H1 (cell line): ENCODE measurements around the gene BCO1. TPM values are rescaled to one million over a fixed set of nuclear protein-coding genes. Genes with fewer than 3 reads are reported as not detected.

ENCODE experiments used
- CTCF ChIA-PET: fragments of 300-600 bp; sonication (Branson Sonifier 250); formaldehyde crosslinking; loops from one replicate; lab custom pipeline; 2021; ENCODE audit not compliant: partially characterized antibody; lab: Charles Lee
- POLR2A ChIA-PET: fragments of 300-600 bp; sonication (Branson Sonifier 250); formaldehyde crosslinking; loops from one replicate; lab custom pipeline; 2021; ENCODE audit warnings: inconsistent platforms; ENCODE audit not compliant: partially characterized antibody; lab: Charles Lee
- DNase-seq, 2 experiments: peaks; one replicate each; pipeline versions ENCODE4 v3.0.0 to v3.0.0-alpha.2; 2010 to 2022; ENCODE audit warnings: low spot score in 2 of 2, low read depth in 1 of 2, mixed read lengths in 1 of 2
- FAIRE-seq: peaks from 2 replicates; lab custom pipeline; 2011; peaks lifted over from hg19 to GRCh38; lab: Jason Lieb, UNC
- H2AFZ ChIP-seq: 2 replicates; pipeline ENCODE4 v1.8.1; 2012; ENCODE audit warnings: low read length, inconsistent platforms
- H2AK5ac ChIP-seq: 2 replicates; pipeline ENCODE4 v1.6.1; 2013; ENCODE audit warnings: low read depth, low read length
- H2BK120ac ChIP-seq: replicated peaks from 2 replicates; pipeline ENCODE3; 2013; ENCODE audit warnings: low read depth, low read length, inconsistent platforms
- H2BK12ac ChIP-seq: 2 replicates; pipeline ENCODE4 v1.6.1; 2013; ENCODE audit warnings: low read depth, low read length
- H2BK15ac ChIP-seq: 2 replicates; pipeline ENCODE4 v1.6.1; 2013; ENCODE audit warnings: low read length
- H2BK20ac ChIP-seq: 2 replicates; pipeline ENCODE4 v1.6.1; 2013; ENCODE audit warnings: low read length
- H2BK5ac ChIP-seq: 2 replicates; pipeline ENCODE4 v1.6.1; 2013; ENCODE audit warnings: low read depth, low read length
- H3K14ac ChIP-seq: 2 replicates; pipeline ENCODE4 v1.6.1; 2013; ENCODE audit warnings: inconsistent platforms; ENCODE audit not compliant: insufficient read length
- H3K18ac ChIP-seq: 2 replicates; pipeline ENCODE4 v1.6.1; 2013; ENCODE audit warnings: low read length; ENCODE audit errors: extremely low read depth
- H3K23ac ChIP-seq: 2 replicates; pipeline ENCODE4 v1.6.1; 2013; ENCODE audit warnings: inconsistent platforms; ENCODE audit not compliant: insufficient read length
- H3K23me2 ChIP-seq: 2 replicates; pipeline ENCODE4 v1.6.1; 2013; ENCODE audit warnings: low read depth, low read length
- H3K27ac ChIP-seq: 2 replicates; pipeline ENCODE4 v1.6.1; 2011; ENCODE audit warnings: low read depth, low read length, inconsistent platforms
- H3K27me3 ChIP-seq, 4 experiments: replicated peaks in 1 of 4; 1 replicate in 1 of 4; 2 replicates in 3 of 4; pipeline versions ENCODE4 v1.6.1 to v1.8.1; 2011 to 2013; ENCODE audit warnings: low read length in 3 of 4, mild to moderate bottlenecking in 3 of 4, inconsistent platforms in 2 of 4, mixed read lengths in 2 of 4, moderate library complexity in 1 of 4; ENCODE audit not compliant: control insufficient read depth in 3 of 4, insufficient read depth in 3 of 4; ENCODE audit errors: extremely low read depth in 1 of 4
- H3K36me3 ChIP-seq, 4 experiments: 2 replicates each; pipeline versions ENCODE4 v1.6.1 to v1.8.1; 2011 to 2013; ENCODE audit warnings: mild to moderate bottlenecking in 4 of 4, low read length in 3 of 4, moderate library complexity in 2 of 4, control low read depth in 1 of 4, inconsistent platforms in 1 of 4; ENCODE audit not compliant: insufficient read depth in 4 of 4, control insufficient read depth in 2 of 4
- H3K4ac ChIP-seq: replicated peaks from 2 replicates; pipeline ENCODE3; 2013; ENCODE audit warnings: low read length, low read depth, mixed read lengths, inconsistent platforms; ENCODE audit not compliant: insufficient read length
- H3K4me1 ChIP-seq, 4 experiments: replicated peaks in 1 of 4; 1 replicate in 1 of 4; 2 replicates in 3 of 4; pipeline versions ENCODE4 v1.6.1 to v1.8.1; 2011 to 2013; ENCODE audit warnings: low read length in 3 of 4, inconsistent platforms in 2 of 4, mixed read lengths in 1 of 4; ENCODE audit not compliant: insufficient read depth in 4 of 4, control insufficient read depth in 3 of 4
- H3K4me2 ChIP-seq, 2 experiments: 2 replicates each; pipeline versions ENCODE4 v1.6.1 to v1.8.1; 2011 to 2013; ENCODE audit warnings: low read depth in 2 of 2, low read length in 2 of 2, control low read depth in 1 of 2, inconsistent platforms in 1 of 2, mild to moderate bottlenecking in 1 of 2; ENCODE audit not compliant: insufficient read depth in 1 of 2
- H3K4me3 ChIP-seq, 4 experiments: fragments of 200-600, 300-600 bp in 1 of 4; sonication (generic), shearing (Covaris generic), sonication (Bioruptor Twin) in 1 of 4; 2 replicates each; pipeline versions ENCODE4 v1.5.1 to v1.8.1; 2011 to 2016; ENCODE audit warnings: low read length in 4 of 4, low read depth in 3 of 4, control low read depth in 2 of 4, inconsistent platforms in 2 of 4, mild to moderate bottlenecking in 2 of 4, mixed read lengths in 1 of 4, moderate library complexity in 1 of 4; ENCODE audit not compliant: insufficient read depth in 2 of 4; ENCODE audit errors: extremely low read depth in 1 of 4
- H3K56ac ChIP-seq: replicated peaks from 2 replicates; pipeline ENCODE3; 2013; ENCODE audit warnings: low read depth, mild to moderate bottlenecking, mixed read lengths, low read length, inconsistent platforms; ENCODE audit not compliant: insufficient read length
- H3K79me1 ChIP-seq: 2 replicates; pipeline ENCODE4 v1.6.1; 2013; ENCODE audit warnings: low read depth, low read length, control low read depth
- H3K79me2 ChIP-seq, 2 experiments: 2 replicates each; pipeline versions ENCODE4 v1.6.1 to v1.8.1; 2012 to 2013; ENCODE audit warnings: low read length in 2 of 2, mild to moderate bottlenecking in 2 of 2, inconsistent platforms in 1 of 2; ENCODE audit not compliant: insufficient read depth in 2 of 2, control insufficient read depth in 1 of 2
- H3K9ac ChIP-seq, 4 experiments: replicated peaks in 1 of 4; 1 replicate in 1 of 4; 2 replicates in 3 of 4; pipeline versions ENCODE4 v1.6.1 to v1.8.1; 2011 to 2013; ENCODE audit warnings: low read depth in 3 of 4, low read length in 3 of 4, control low read depth in 2 of 4, mild to moderate bottlenecking in 2 of 4, moderate library complexity in 2 of 4, inconsistent platforms in 1 of 4; ENCODE audit errors: extremely low read depth in 1 of 4
- H3K9me3 ChIP-seq, 2 experiments: 2 replicates each; pipeline versions ENCODE4 v1.6.1 to v1.8.1; 2012 to 2013; ENCODE audit warnings: mild to moderate bottlenecking in 2 of 2, moderate library complexity in 2 of 2, control low read depth in 1 of 2, inconsistent platforms in 1 of 2, low read depth in 1 of 2, low read length in 1 of 2, mixed read lengths in 1 of 2; ENCODE audit not compliant: insufficient read depth in 2 of 2
- H4K20me1 ChIP-seq, 2 experiments: replicated peaks in 1 of 2; 2 replicates each; pipeline versions ENCODE3 to v1.8.1; 2011 to 2013; ENCODE audit warnings: inconsistent platforms in 2 of 2, low read length in 2 of 2, mild to moderate bottlenecking in 1 of 2; ENCODE audit not compliant: insufficient read depth in 2 of 2, control insufficient read depth in 1 of 2
- H4K5ac ChIP-seq: 2 replicates; pipeline ENCODE4 v1.6.1; 2013; ENCODE audit warnings: low read length, low read depth, mixed read lengths, inconsistent platforms; ENCODE audit not compliant: insufficient read length
- H4K8ac ChIP-seq: 2 replicates; pipeline ENCODE4 v1.8.0; 2013; ENCODE audit warnings: mild to moderate bottlenecking, moderate library complexity, low read length, inconsistent platforms; ENCODE audit not compliant: insufficient read depth; ENCODE audit errors: extremely low read depth
- H4K91ac ChIP-seq: replicated peaks from 2 replicates; pipeline ENCODE3; 2013; ENCODE audit warnings: low read length, mixed read lengths, inconsistent platforms; ENCODE audit not compliant: insufficient read length
- CHD1 ChIP-seq: IDR thresholded peaks from 2 replicates; pipeline ENCODE4 v1.6.1; 2012; ENCODE audit warnings: low read depth, low read length, improper control_type of control experiment
- KDM1A ChIP-seq: fragments of 200-600, 300-600 bp; sonication (generic); IDR thresholded peaks from 2 replicates; pipeline ENCODE4 v1.7.1; 2016; ENCODE audit warnings: mild to moderate bottlenecking, low read length, borderline replicate concordance
- MAFK ChIP-seq: IDR thresholded peaks from 2 replicates; pipeline ENCODE4 v1.6.1; 2012; ENCODE audit warnings: low read depth, mild to moderate bottlenecking, improper control_type of control experiment, low read length
- RAD21 ChIP-seq, 2 experiments: IDR thresholded peaks in 1 of 2; conservative IDR thresholded peaks in 1 of 2; 2 replicates each; pipeline ENCODE4 v1.6.1; 2011; ENCODE audit warnings: low read depth in 2 of 2, low read length in 2 of 2, improper control_type of control experiment in 1 of 2, inconsistent platforms in 1 of 2, mild to moderate bottlenecking in 1 of 2, moderate library complexity in 1 of 2
- SP4 ChIP-seq: IDR thresholded peaks from 2 replicates; pipeline ENCODE4 v1.6.1; 2012; ENCODE audit warnings: low read length, inconsistent platforms
- USF2 ChIP-seq: IDR thresholded peaks from 2 replicates; pipeline ENCODE4 v1.6.1; 2011; ENCODE audit warnings: low read length, improper control_type of control experiment
- WGBS, 2 experiments: shearing (Covaris generic) in 1 of 2; methylation state at CpG; one replicate each; pipeline versions ENCODE4 v1.1.6 to v1.1.7; 2013 to 2015; ENCODE audit warnings: low lambda C conversion rate in 2 of 2, mixed read lengths in 2 of 2, inconsistent platforms in 1 of 2, low coverage in 1 of 2, missing lambda C conversion rate in 1 of 2; ENCODE audit not compliant: insufficient replicate concordance in 2 of 2, insufficient coverage in 1 of 2, insufficient read length in 1 of 2; ENCODE audit errors: extremely low coverage in 1 of 2, missing lambda C conversion rate in 1 of 2; 5-methylcytosine and 5-hydroxymethylcytosine counted together
- polyA plus RNA-seq, 7 experiments: library from polyadenylated mRNA; depleted of rRNA in 3 of 7; stranded (reverse) in 5 of 7; unstranded in 2 of 7; fragments of >200 nt in 5 of 7; fragments of 200-250 nt in 2 of 7; gene quantifications; 1 replicate in 5 of 7; 2 replicates in 1 of 7; 4 replicates in 1 of 7; pipeline versions ENCODE4 v1.2.1 to v1.2.3, GENCODE V29; 2011 to 2013; ENCODE audit warnings: missing spikeins in 2 of 7, mixed read lengths in 2 of 7
- total RNA-seq: library from RNA; stranded (reverse); fragmentation: NEBNext Ultra II Directional; extraction: Animal tissue kit (Norgen Biotek cat#: 25700); gene quantifications from 2 replicates; pipeline ENCODE4 v1.2.1, GENCODE V29; 2021

BCO1 gene
- total and polyA plus RNA-seq, 2 of the 8 experiments (the other 6 are each of a cell fraction or from before 2014, with no cell fraction given), result 0.21 TPM; not detected in 1

GRCh38 chr16:81329947-81330346 is 91.5 kb downstream of the BCO1 start:
- Histone ChIP-seq H3K23me2 (no peaks in the 10 kb centered on the region), H3K4ac (no peak overlapping the region), H3K4me1 (no peaks in the 10 kb centered on the region), H3K23ac (no peak overlapping the region), H2BK12ac (no peak overlapping the region), H3K79me1 (peaks cover 12% of the 10 kb centered on the region), H3K9ac (no peak overlapping the region), H2BK20ac (no peak overlapping the region), H3K18ac (no peak overlapping the region), H3K27ac (no peak overlapping the region), H3K14ac (no peak overlapping the region), H2AFZ (no peak overlapping the region), H3K79me2 (peaks cover 1 to 70% of the 10 kb centered on the region in 2 experiments), H4K20me1 (peaks cover 0 to 6% of the 10 kb centered on the region in 2 experiments), H3K4me2 (no peak overlapping the region), H3K27me3 (no peaks in the 10 kb centered on the region), H3K9me3 (no peaks in the 10 kb centered on the region), H4K5ac (no peak overlapping the region), H3K56ac (no peak overlapping the region), H2BK120ac (no peak overlapping the region), H3K36me3 (no peaks in the 10 kb centered on the region), H2AK5ac (no peak overlapping the region), H4K8ac (no peak overlapping the region), H2BK5ac (no peak overlapping the region), H4K91ac (no peak overlapping the region), H3K4me3 (no peak overlapping the region), H2BK15ac (no peak overlapping the region)
- FAIRE-seq (no peak), DNase-seq (no peak)
- ChIA-PET POLR2A (interaction anchor here (0.7 kb wide), 1 partner anchor 15 kb away, joined by 5 read pairs; the partner anchor contains the start of gene GAN), CTCF (interaction anchor here (1.3 kb wide), 1 partner anchor 10 kb away, joined by 3 read pairs; no protein-coding TSS in a partner anchor)
- no peak for TF ChIP-seq MAFK
- TF ChIP-seq USF2, result no peak
- TF ChIP-seq SP4, result no peak
- no peak for TF ChIP-seq CHD1
- no peak for TF ChIP-seq RAD21 (IDR thresholded peaks at IDR 0.05 in 1 of 2, conservative IDR thresholded peaks at IDR 0.05 in 1 of 2; ENCODE audit: low read depth in 2 of 2, low read length in 2 of 2)
- TF ChIP-seq KDM1A, result no peak
- 82% methylated on average over 5 of the region's 5 CpGs; no CpG with 5 or more reads in 1 of the 2 experiments for WGBS, 2 experiments
